ENCODE measurements around the gene TMEM145. TPM values are rescaled to one million over a fixed set of nuclear protein-coding genes. Genes with fewer than 3 reads are reported as not detected.
"Not testable (repeated sequence)": the region's sequence is repeated elsewhere in the genome, so short reads cannot be mapped to it uniquely, and the experiment has no call there.

The TMEM145 gene
- total RNA-seq = 0.12 TPM in 1 of 2 replicates, not detected in the other

DNA sequence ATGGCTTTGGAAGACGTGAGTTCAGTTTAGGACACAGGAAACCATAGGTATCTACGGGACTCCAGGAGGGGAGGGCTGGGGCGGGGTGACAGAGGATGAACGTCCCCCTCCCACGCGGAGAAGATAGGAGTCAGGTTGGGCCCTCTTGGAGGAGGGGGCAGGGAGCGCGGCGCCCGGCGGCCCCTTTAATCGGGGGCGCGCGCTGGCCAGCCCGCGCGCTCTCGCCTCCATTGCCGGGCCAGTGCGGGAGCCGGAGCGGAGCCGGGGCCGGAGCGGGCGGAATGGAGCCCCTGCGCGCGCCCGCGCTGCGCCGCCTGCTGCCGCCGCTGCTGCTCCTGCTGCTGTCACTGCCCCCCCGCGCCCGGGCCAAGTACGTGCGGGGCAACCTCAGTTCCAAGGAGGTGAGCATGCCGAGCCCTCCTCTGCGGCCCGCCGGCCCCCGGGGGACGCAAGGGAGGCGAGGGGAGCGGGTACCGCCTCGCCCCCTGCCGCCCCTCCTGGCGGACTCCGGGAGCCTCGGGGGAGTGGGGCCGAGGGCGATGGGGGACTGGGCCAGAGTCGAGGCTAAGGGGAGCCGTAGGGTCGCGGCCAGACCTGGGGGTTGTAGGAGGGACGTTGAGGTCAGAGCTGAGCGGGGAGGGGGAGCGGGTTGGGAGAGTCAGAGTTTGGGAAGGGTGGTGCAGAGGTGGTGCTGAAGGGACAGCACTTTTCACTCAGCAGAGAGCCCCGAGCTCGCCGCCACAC is at the start of gene TMEM145:
TSS of gene TMEM145 (plus strand) at position 214 of the 744 bp plus-strand sequence. CDS start at position 282, 68 bp downstream.
- intact Hi-C loops (cut with micrococcal nuclease) = loop anchor here (1.0 kb wide), 1 partner anchor 12 kb away; the partner anchor contains the start of gene MEGF8

GRCh38 chr19:42266105-42266504 is 47.0 kb upstream of the TMEM145 start:
- intact Hi-C loops (cut with micrococcal nuclease) = not testable (repeated sequence)

- intact Hi-C loops (cut with micrococcal nuclease) = not testable (repeated sequence)
These were observed 46.0 kb upstream of the TMEM145 start for GRCh38 chr19:42266928-42267603.

DNA sequence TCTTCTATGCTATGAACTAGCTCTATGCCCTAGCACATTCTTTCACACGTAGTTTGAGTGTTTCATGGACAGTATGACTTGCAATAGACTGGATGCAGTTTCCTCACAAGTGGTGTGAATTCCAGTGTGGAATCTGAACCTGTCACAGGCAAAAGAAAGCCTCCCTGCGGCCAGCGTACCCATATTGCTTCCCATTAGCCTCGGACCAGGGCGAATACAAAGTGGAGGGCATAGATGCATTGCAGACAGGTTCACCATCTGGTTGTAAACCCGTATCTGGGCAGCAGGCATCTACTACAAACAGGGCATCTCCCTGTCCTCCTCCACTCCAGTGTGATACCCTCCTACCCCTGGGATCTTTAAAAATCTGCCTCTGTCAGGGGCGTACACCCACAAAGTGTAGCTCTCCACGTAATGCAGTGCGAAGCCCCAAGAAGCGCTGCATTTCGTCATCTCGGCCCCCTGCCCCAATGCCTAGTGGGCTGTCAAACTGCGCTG is 45.4 kb upstream of the TMEM145 start:
- intact Hi-C loops (cut with micrococcal nuclease) = loop anchor here (1.0 to 2.0 kb wide), 14 partner anchors 12 to 1005 kb away; partner anchors contain the start of genes ERF, MEGF8, PAFAH1B3 and PRR19

DNA sequence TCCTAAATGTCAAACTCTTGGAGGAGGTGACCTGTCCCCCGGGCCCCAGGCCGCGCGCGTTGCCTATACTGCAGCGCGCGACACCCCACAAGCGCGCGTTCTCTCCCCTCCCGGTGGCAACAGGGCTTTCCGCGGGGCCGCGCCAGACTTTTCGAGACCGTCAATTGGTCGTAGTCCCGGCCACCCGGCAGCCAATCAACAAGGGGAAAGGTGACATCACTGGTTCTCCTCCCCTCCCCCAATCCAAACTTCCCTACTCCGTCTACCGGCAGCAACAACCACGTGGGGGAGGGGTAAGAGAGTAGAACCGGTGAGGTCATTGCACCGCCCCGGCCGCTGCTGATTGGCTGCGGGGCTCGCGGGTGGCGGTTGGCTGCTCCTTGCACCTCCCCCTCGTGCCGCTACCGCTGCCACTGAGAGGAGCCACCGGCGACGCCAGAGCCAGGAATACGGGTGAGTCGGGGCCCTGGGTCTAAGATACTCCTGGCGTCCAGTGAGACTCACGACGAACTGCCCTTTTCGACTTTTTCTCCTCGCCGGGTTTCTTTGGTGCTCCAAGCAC is 44.9 kb upstream of the TMEM145 start:
- intact Hi-C loops (cut with micrococcal nuclease) = loop anchor here (1.0 to 2.0 kb wide), 14 partner anchors 13 to 1005 kb away; partner anchors contain the start of genes ERF, MEGF8, PAFAH1B3 and PRR19

- intact Hi-C loops (cut with micrococcal nuclease) = loop anchor here (1.0 to 2.0 kb wide), 14 partner anchors 14 to 1006 kb away; partner anchors contain the start of genes ERF, MEGF8, PAFAH1B3 and PRR19
These were observed 44.2 kb upstream of the TMEM145 start, which contains the start of gene CIC for GRCh38 chr19:42268704-42269477. Gene CIC, plus strand, starts transcription at chr19:42269252. Its CDS starts 2,532 bp downstream, at chr19:42271784.

DNA sequence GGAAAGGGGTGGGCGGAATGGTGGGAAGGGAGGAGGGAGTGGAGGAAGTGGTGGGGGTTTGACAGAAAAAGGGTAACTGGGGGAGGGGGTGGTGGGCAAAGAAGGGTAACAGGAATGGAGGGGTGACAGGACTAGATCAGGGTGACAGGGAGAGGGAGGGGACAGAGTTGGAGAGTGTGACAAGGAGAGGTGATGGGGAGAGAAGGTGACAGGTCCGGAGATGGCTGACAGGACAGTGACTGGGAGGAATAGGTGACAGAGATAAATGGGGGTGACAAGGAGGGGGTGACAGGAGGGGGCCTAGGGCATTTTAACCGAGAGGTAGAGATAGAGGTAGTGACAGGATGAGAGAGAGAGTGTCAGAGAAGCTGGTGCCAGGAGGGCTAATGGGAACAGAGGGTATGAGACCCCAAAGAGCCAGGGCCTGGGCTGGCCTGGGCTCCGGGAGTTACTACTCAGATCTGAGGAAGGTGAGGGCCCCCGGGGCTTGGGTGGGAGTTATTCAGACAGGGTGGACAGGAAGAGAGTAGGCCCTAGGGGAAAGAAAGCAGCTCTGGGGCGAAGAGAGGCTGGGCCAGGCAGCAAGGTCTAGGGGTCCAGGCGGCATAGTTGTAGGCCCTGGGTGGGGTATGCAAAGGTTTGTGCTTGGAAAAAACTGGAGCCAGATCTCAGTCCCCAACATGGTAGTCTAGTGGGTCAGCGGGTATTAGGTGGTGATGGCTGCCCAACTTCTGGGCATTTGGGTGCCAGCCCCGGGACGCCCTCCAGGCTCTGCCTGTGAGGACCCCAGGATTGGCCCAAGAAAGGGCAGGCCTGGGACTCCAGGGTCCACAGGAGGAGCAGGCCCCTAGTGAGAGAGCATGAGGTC is 43.4 kb upstream of the TMEM145 start:
- intact Hi-C loops (cut with micrococcal nuclease) = loop anchor here (2.0 kb wide), 2 partner anchors 147 to 1007 kb away; no protein-coding TSS in a partner anchor

GRCh38 chr19:42270346-42271044 is 42.6 kb upstream of the TMEM145 start:
- intact Hi-C loops (cut with micrococcal nuclease) = no loop called here

GRCh38 chr19:42271045-42271419 is 42.1 kb upstream of the TMEM145 start:
- intact Hi-C loops (cut with micrococcal nuclease) = no loop called here

DNA sequence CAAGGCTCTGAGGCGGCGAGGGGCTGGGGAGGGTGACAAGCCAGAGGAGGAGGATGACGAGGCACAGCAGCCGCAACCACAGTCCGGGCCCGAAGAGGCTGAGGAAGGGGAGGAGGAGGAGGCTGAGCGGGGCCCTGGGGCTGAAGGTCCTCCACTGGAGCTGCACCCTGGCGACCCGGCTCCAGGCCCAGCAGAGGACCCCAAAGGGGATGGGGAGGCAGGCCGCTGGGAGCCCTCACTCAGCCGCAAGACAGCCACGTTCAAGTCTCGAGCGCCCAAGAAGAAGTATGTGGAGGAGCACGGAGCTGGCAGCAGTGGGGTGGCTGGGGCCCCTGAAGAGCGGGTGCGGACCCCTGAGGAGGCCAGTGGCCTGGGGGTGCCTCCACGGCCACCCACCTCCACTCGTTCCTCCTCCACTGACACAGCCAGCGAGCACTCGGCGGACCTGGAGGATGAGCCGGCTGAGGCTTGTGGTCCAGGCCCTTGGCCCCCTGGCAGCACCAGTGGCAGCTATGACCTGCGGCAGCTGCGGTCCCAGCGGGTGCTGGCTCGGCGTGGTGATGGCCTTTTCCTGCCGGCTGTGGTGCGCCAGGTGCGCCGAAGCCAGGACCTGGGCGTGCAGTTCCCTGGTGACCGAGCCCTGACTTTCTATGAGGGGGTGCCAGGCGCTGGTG is 41.1 kb upstream of the TMEM145 start:
- intact Hi-C loops (cut with micrococcal nuclease) = no loop called here

DNA sequence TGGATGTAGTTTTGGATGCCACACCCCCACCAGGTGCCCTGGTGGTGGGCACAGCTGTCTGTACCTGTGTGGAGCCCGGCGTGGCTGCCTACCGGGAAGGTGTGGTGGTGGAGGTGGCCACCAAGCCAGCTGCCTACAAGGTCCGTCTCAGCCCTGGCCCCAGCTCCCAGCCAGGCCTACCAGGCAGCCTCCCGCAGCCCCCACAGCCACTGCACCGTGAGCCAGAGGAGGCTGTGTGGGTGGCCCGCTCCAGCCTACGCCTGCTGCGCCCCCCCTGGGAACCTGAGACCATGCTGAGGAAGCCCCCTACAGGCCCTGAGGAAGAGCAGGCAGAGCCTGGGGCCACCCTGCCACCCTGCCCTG is 40.6 kb upstream of the TMEM145 start:
- intact Hi-C loops (cut with micrococcal nuclease) = no loop called here

DNA sequence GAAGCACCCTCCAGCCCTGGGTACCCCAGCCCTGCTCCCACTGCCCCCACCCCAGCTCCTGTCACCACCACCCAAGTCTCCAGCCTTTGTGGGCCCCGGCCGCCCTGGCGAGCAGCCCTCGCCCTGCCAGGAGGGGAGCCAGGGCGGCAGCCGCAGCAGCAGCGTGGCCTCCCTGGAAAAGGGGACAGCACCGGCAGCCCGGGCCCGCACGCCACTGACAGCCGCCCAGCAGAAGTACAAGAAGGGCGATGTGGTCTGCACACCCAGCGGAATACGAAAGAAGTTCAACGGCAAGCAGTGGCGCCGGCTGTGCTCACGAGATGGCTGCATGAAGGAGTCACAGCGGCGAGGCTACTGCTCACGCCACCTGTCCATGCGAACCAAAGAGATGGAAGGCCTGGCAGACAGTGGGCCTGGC is 40.1 kb upstream of the TMEM145 start:
- intact Hi-C loops (cut with micrococcal nuclease) = no loop called here

- intact Hi-C loops (cut with micrococcal nuclease) = no loop called here
These were observed 39.6 kb upstream of the TMEM145 start for GRCh38 chr19:42273407-42274064.

- intact Hi-C loops (cut with micrococcal nuclease) = no loop called here
These were observed 38.9 kb upstream of the TMEM145 start for GRCh38 chr19:42274065-42274682.

DNA sequence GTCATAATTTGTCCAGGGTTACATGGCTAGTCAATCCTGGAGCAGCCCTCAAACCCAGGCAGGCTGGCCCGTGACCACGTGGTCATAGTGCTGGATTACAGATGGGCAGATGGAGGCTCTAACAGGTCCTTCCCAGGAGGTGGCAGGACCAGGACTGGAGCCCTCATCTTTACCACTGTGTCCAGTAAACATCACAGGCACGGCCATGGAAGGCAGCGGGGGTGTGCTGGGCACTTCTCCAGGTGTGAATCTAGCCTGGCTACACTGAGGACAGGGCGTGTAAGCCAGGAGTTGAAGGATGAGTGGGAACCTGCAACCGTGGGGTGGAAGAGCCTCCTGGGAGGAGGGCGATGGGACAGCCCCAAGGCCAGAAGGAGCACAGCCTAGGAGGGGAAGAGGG is 38.0 kb upstream of the TMEM145 start:
- intact Hi-C loops (cut with micrococcal nuclease) = no loop called here

GRCh38 chr19:42275517-42275916 is 37.6 kb upstream of the TMEM145 start:
- intact Hi-C loops (cut with micrococcal nuclease) = no loop called here

GRCh38 chr19:42276284-42276683 is 36.8 kb upstream of the TMEM145 start:
- intact Hi-C loops (cut with micrococcal nuclease) = no loop called here

DNA sequence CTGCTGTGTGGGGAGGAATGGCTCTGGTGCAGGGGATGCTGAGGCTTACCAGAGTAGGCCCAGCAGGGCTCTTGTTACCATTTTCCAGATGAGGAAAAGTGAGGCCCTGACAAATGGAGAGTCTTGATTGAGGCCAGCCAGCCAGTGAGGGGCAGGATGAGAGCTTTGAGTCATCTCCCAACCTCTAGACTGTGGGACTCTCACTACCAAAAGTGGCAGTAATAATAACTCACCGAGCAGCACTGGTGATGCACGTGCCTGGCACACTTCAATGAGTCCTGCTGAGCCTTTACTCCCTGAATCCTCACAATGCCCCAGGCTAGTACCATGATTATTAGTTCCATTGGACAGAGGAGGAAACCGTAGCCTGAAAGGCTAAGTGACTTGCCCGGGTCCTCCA is 36.3 kb upstream of the TMEM145 start:
- intact Hi-C loops (cut with micrococcal nuclease) = no loop called here
